Small intestine (tissue), 7 donors: Measurements from ENCODE around the gene TOLLIP. TPM values are rescaled to one million over a fixed set of nuclear protein-coding genes. Genes with fewer than 3 reads are reported as not detected.

Experiments used
- DNase-seq, 2 donors: peaks; one replicate each; pipeline versions ENCODE4 v3.0.0 to v3.0.0-alpha.2; 2013
- FAIRE-seq: peaks from 2 replicates; lab custom pipeline; 2012; peaks lifted over from hg19 to GRCh38; lab: Jason Lieb, UNC
- H3K27ac ChIP-seq, 3 donors: one replicate each; pipeline ENCODE4 v1.5.1; 2013; ENCODE audit warnings: low read length in 2 of 3, mild to moderate bottlenecking in 2 of 3, control low read depth in 1 of 3, inconsistent platforms in 1 of 3, low read depth in 1 of 3, moderate library complexity in 1 of 3
- H3K27me3 ChIP-seq, 3 donors: one replicate each; pipeline ENCODE4 v1.6.1; 2013; ENCODE audit warnings: low read length in 3 of 3, inconsistent platforms in 1 of 3; ENCODE audit not compliant: control insufficient read depth in 3 of 3, insufficient read depth in 3 of 3
- H3K36me3 ChIP-seq, 3 donors: one replicate each; pipeline ENCODE4 v1.6.1; 2013; ENCODE audit warnings: low read length in 3 of 3, inconsistent platforms in 1 of 3, low read depth in 1 of 3, mild to moderate bottlenecking in 1 of 3, moderate library complexity in 1 of 3; ENCODE audit not compliant: control insufficient read depth in 3 of 3, insufficient read depth in 2 of 3
- H3K4me1 ChIP-seq, 3 donors: one replicate each; pipeline ENCODE4 v1.6.1; 2013; ENCODE audit warnings: low read length in 2 of 3, inconsistent platforms in 1 of 3, low read depth in 1 of 3, mild to moderate bottlenecking in 1 of 3, moderate library complexity in 1 of 3; ENCODE audit not compliant: control insufficient read depth in 3 of 3, insufficient read depth in 2 of 3
- H3K4me3 ChIP-seq, 3 donors: one replicate each; pipeline ENCODE4 v1.5.1; 2013; ENCODE audit warnings: low read length in 3 of 3, control low read depth in 1 of 3, inconsistent platforms in 1 of 3, low read depth in 1 of 3, mild to moderate bottlenecking in 1 of 3, moderate library complexity in 1 of 3
- H3K9me3 ChIP-seq, 2 donors: one replicate each; pipeline ENCODE4 v1.6.1; 2013; ENCODE audit warnings: low read depth in 1 of 2, low read length in 1 of 2; ENCODE audit not compliant: control insufficient read depth in 2 of 2, insufficient read depth in 1 of 2
- WGBS, 3 donors: extraction: QIAGEN DNeasy Blood & Tissue Kit; methylation state at CpG; one replicate each; pipeline ENCODE4 v1.1.7; 2013; 5-methylcytosine and 5-hydroxymethylcytosine counted together
- polyA plus RNA-seq, 4 donors: library from polyadenylated mRNA; stranded (reverse) in 3 of 4; unstranded in 1 of 4; fragments of 200-250 nt in 3 of 4; fragments of 120-200 nt in 1 of 4; gene quantifications; one replicate each; pipeline versions ENCODE4 v1.2.1 to v1.2.3, GENCODE V29; 2013
- donor health status: healthy with polysubstance abuse.
- donor health status: control.
- donor health status: control.
- donor health status: Bipolar disorder and iron deficiency.
- donor health status: healthy.

The TOLLIP gene
- polyA plus RNA-seq, 4 donors, result 33.1 to 57.0 (median 41.0) TPM

GRCh38 chr11:1301220-1302000 is 8.0 kb downstream of the TOLLIP start:
- peaks cover 0 to 78% (median 2%) of the 10 kb centered on the region in 3 donors for H3K36me3 ChIP-seq
- no peak overlapping the region for H3K27ac ChIP-seq
- H3K4me1 ChIP-seq, result peaks cover 14 to 82% (median 22%) of the 10 kb centered on the region in 3 donors
- DNase-seq, result no peak
- no peaks in the 10 kb centered on the region for H3K27me3 ChIP-seq
- no peak for FAIRE-seq
- WGBS, 3 donors, result 92 to 93% (median 92%) methylated on average over 22 of the region's 22 CpGs
- no peaks in the 10 kb centered on the region for H3K9me3 ChIP-seq
- H3K4me3 ChIP-seq, result no peak overlapping the region

GRCh38 chr11:1300569-1301187 is 8.8 kb downstream of the TOLLIP start:
- no peak overlapping the region for H3K4me3 ChIP-seq
- peaks cover 0 to 78% (median 2%) of the 10 kb centered on the region in 3 donors for H3K36me3 ChIP-seq
- WGBS, 3 donors, result 87 to 95% (median 88%) methylated on average over 28 of the region's 28 CpGs
- no peaks in the 10 kb centered on the region for H3K9me3 ChIP-seq
- DNase-seq (no peak), FAIRE-seq (no peak)
- H3K4me1 ChIP-seq, result peaks cover 12 to 75% (median 16%) of the 10 kb centered on the region in 3 donors
- no peaks in the 10 kb centered on the region for H3K27me3 ChIP-seq
- peak overlapping the region in 1 of 3 donors; percentile 8 for H3K27ac ChIP-seq

GRCh38 chr11:1300121-1300520 is 9.3 kb downstream of the TOLLIP start:
- Histone ChIP-seq H3K4me3 (no peak overlapping the region), H3K27me3 (no peaks in the 10 kb centered on the region), H3K4me1 (peaks cover 9 to 69% (median 11%) of the 10 kb centered on the region in 3 donors), H3K9me3 (no peaks in the 10 kb centered on the region), H3K27ac (peak overlapping the region in 1 of 3 donors; percentile 8), H3K36me3 (peaks cover 2 to 78% (median 2%) of the 10 kb centered on the region in 3 donors)
- DNase-seq, result no peak
- WGBS, 3 donors, result 65 to 89% (median 80%) methylated on average over 7 of the region's 7 CpGs
- no peak for FAIRE-seq

GRCh38 chr11:1299621-1300020 is 9.8 kb downstream of the TOLLIP start:
- H3K27ac ChIP-seq, result peak overlapping the region in 2 of 3 donors; percentile 4 to 75
- 81 to 85% (median 82%) methylated on average over 23 of the region's 23 CpGs for WGBS, 3 donors
- H3K27me3 ChIP-seq, result no peaks in the 10 kb centered on the region
- H3K9me3 ChIP-seq, result no peaks in the 10 kb centered on the region
- peaks cover 2 to 80% (median 2%) of the 10 kb centered on the region in 3 donors for H3K36me3 ChIP-seq
- DNase-seq (peak in 1 of 2 donors; percentile 12), FAIRE-seq (no peak)
- no peak overlapping the region for H3K4me3 ChIP-seq
- peaks cover 7 to 65% (median 9%) of the 10 kb centered on the region in 3 donors for H3K4me1 ChIP-seq

- Histone ChIP-seq H3K4me3 (no peak overlapping the region), H3K9me3 (no peaks in the 10 kb centered on the region), H3K36me3 (peaks cover 2 to 82% (median 2%) of the 10 kb centered on the region in 3 donors), H3K4me1 (peaks cover 5 to 58% (median 9%) of the 10 kb centered on the region in 3 donors), H3K27ac (peak overlapping the region in 2 of 3 donors; percentile 22 to 80), H3K27me3 (no peaks in the 10 kb centered on the region)
- WGBS, 3 donors, result 50 to 68% (median 52%) methylated on average over 32 of the region's 32 CpGs
- FAIRE-seq, result no peak
- DNase-seq, result peak; percentile 95
Observed at GRCh38 chr11:1298695-1299492, 10.5 kb downstream of the TOLLIP start.

GRCh38 chr11:1297576-1298473 is 11.6 kb downstream of the TOLLIP start:
- Histone ChIP-seq H3K4me1 (peaks cover 5 to 48% (median 9%) of the 10 kb centered on the region in 3 donors), H3K27ac (peak overlapping the region; percentile 77 to 80 (median 80)), H3K27me3 (no peaks in the 10 kb centered on the region), H3K4me3 (no peak overlapping the region), H3K9me3 (no peaks in the 10 kb centered on the region), H3K36me3 (peaks cover 2 to 84% (median 2%) of the 10 kb centered on the region in 3 donors)
- WGBS, 3 donors, result 21 to 60% (median 35%) methylated on average over 31 of the region's 31 CpGs
- DNase-seq (peak; percentile 77 to 81), FAIRE-seq (no peak)

GRCh38 chr11:1297011-1297575 is 12.3 kb downstream of the TOLLIP start:
- Histone ChIP-seq H3K36me3 (peaks cover 2 to 84% (median 2%) of the 10 kb centered on the region in 3 donors), H3K27me3 (no peaks in the 10 kb centered on the region), H3K4me1 (peaks cover 5 to 40% (median 9%) of the 10 kb centered on the region in 3 donors), H3K27ac (peak overlapping the region in 1 of 3 donors; percentile 80), H3K9me3 (no peaks in the 10 kb centered on the region), H3K4me3 (no peak overlapping the region)
- DNase-seq (no peak), FAIRE-seq (no peak)
- WGBS, 3 donors, result 55 to 83% (median 63%) methylated on average over 25 of the region's 25 CpGs
